Fibroblast of skin of right biceps (primary cell): ENCODE data around the gene FLACC1.
"Not testable (repeated sequence)": the region's sequence is repeated elsewhere in the genome, so short reads cannot be mapped to it uniquely, and the experiment has no call there.

Source experiments
- DNase-seq: peaks from one replicate; pipeline ENCODE4 v3.0.0-alpha.2; 2013

FLACC1 gene

DNA sequence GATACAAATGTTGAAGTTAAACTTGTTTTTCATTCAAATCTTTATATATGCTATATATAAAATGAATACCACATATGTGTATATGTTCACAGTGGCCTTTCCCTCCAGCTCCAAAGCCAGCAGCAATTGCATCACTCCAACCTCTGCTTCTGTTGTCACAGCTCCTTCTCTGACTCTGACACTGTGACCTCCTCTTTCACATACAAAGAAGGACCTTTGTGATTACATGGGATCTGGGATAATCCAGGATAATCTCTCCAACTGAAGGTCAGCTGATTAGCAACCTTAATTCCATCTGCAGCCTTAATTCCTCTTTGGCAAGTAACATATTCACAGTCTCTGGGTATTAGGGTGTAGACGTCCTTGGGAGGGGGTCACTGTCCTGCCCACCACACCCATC lies 8.4 kb downstream of the FLACC1 start:
- DNase-seq: no peak

DNA sequence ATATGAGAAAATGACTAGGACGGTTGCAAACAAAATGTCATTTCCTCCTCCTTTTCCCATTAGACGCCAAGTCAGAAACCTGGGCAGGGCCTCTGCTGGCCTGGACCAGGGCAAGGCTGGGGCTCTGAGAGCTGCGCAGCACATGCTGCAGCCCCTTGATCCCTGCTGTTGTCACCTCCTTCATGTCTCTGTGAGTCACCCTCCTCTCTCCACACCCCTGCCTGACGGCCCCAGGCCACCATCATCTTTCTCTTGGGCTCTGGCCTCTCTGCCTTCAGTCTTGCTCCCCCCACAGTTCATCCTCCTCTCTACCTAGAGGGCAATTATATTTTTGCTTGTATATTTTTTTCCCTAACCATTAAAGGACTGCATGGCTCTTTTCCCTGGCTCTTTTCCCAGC lies 10.0 kb downstream of the FLACC1 start:
- no peak for DNase-seq

DNA sequence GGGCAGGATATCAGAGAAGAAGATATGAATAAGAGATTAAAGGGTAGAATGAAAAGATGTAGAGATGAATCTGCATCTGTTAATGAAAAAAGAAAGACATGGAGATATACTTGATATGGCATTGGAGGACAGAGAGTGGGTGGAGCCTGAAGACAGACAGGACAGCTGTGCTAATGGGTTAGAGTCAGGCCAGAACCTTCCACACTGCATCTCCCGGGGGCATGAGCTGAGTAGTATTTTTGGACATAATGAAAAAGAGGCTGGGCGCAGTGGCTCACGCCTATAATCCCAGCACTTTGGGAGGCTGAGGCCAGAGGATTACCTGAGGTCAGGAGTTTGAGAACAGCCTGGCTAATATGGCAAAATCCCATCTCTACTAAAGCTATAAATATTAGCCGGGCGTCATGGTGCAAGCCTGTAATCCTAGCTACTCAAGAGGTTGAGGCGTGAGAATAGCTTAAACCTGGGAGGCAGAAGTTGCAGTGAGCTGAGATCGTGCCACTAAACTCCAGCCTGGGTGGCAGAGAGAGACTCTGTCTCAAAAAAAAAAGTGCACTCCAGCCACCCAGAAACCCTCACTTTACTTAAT lies 11.4 kb downstream of the FLACC1 start:
- no peak for DNase-seq

DNA sequence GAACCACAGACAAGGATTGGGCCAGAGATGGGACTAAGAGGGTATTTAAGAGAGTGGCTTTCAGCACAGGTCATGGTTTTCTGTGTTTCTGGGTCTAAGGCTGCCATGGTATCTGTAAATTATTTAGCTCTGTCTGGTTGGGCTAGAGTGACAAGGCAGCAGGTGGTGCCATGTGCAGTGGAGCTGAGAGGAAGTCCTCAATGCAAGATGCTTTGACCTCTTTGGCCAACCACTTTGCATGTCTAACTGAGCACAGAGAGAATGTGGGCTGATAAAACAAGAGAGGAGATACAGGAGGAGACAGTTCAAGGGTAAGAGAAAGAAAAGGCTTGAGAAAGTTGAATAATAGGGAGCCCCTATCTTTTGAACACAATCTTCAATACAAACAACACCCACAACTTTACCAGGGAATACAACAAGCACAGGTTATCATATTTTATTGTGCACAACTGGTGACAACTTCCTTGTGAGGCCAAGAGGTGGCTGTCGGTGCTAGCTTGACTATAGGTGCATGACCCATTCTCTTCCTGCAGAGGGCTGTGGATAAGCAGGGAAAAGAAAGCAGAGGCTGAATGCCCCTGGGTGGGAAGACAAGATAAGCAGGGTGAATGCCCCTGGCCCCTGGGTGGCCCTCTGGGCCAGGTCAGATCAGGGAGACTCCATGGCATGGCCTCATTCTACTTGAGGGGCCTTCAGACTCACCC lies 12.3 kb downstream of the FLACC1 start:
- no peak for DNase-seq

DNA sequence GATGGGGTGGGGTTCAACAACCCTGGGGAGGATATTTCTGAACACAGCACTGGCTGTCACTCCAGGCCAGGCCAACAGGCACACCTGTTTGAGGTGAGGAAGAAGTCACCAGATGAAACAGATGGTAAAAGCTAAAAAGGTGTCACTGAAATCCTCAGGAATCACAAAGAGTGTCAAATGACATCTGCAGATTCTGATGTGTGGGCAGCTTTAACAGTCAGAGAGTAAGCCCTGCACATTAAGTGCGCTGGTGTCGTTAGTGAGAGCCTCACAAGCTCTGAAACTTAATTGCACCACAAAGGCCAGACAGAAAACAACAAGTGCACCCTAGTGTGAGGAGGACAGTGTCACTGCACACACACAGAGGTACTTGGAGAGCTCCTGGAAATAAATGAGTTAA lies 13.6 kb downstream of the FLACC1 start:
- DNase-seq: no peak

DNA sequence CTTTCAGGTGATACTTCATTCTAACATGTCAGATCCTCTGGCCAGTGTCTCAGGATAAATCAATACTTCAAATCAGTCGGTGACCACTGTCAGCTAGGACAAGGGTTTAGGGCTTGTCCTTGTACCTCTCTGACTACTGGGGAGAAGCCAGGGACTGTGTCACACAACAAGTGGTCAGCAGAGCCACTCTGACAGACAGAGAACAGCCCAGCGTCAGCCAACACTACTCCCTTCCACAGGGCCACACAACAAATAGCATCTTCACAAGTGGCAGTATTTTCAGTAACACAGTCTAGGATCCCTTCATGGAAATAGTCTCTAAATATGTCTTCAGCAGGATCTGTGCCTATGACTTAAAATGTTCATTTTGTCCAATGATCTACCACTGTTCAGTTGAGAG lies 14.2 kb downstream of the FLACC1 start:
- DNase-seq: no peak

DNA sequence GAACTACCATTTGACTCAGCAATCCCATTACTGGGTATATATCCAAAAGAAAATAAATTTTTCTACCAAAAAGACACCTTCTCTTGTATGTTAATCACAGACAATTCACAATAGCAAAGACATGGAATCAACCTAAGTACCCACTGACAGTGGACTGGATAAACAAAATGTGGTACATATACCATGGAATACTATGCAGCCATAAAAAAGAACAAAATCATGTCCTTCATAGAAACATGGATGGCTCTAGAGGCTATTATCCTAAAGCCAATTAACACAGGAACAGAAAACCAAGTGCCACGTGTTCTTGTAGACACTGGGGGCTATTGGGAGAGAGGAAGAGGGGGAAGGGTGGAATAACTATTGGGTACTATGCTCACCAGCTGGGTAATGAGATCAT lies 27.7 kb downstream of the FLACC1 start:
- DNase-seq: no peak

DNA sequence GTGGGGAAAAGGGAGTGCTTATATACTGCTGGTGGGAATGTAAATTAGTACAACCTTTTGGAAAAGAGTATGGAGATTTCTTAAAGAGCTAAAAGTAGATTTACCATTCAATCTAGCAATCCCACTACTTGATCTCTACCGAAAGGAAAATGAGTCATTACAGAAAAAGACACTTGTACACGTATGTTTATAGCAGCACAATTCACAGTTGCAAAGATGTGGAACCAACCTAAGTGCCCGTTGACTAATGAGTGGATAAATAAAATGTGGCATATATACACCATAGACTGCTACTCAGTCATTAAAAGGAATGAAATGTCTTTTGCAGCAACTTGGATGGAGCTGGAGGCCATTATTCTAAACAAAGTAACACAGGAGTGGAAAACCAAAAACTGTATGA lies 29.5 kb downstream of the FLACC1 start:
- DNase-seq: no peak

DNA sequence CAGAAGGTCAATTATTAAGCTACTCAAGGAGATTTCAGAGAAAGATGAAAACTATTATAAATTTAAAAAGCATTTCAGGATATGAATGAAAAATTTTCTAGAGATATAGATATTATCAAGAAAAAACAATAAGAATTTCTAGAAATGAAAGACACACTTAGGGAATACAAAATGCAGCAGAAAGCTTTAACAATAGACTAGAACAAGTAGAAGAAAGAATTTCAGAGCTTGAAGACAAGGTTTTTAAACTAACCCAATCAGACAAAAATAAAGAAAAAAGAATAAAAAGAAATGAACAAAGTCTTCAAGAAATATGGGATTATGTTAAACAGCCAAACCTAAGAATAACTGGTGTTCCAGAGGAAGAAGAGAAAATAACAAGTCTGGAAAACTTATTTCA lies 34.4 kb downstream of the FLACC1 start:
- no peak for DNase-seq

DNA sequence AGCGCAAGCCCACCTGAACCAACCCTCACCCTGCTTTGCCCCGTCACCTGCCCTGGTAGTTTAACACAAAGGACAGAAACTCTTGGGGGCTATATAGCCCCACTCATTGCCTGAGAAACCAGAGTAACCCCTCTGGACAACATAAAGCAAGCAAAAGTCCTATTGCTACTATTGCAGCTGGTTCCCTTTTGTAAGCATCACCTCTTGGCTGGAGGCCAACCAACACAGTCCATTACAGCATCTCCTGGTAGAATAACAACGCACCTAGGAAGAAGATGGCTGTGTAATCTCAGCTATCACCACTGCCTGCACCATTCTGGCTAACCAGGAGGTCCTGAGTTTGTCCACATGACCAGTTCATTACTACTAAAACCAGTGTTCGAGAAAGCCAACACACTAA lies 36.4 kb downstream of the FLACC1 start:
- DNase-seq: no peak

DNA sequence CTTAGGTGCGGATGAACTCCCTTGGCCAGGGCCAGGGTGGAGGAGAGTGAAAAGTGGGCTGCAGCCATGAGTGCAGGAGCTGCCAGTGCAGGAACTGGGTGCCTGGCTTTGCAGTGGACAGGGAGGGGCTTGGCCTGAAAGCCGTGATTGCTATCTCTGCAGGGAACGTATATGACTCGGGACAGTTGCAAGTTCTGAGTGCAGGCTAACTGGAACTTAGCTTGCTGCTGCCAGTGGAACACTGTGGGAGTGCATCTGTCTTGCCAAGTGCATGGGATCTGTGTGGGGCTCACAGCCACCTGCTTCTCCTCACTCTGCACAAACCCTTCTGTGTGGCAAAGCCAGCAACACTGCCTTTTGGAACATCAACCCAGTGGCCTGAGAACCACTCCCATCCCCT lies 36.9 kb downstream of the FLACC1 start:
- no peak for DNase-seq

DNA sequence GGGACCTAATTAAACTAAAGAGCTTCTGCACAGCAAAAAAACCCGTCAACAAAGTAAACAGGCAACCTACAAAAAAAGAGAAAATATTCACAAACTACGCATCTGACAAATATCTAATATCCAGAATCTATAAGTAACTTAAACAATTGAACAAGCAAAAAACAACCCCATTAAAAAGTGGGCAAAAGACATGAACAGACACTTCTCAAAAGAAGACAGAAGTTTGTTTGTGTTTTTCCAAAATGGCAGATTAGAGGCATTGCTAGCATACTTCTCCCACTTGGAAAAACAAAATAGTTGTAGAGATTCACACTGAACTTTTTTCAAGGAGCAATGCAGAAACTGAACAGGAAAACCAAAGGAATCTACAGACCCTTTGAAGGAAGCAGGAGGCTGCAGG lies 37.6 kb downstream of the FLACC1 start:
- DNase-seq: no peak

DNA sequence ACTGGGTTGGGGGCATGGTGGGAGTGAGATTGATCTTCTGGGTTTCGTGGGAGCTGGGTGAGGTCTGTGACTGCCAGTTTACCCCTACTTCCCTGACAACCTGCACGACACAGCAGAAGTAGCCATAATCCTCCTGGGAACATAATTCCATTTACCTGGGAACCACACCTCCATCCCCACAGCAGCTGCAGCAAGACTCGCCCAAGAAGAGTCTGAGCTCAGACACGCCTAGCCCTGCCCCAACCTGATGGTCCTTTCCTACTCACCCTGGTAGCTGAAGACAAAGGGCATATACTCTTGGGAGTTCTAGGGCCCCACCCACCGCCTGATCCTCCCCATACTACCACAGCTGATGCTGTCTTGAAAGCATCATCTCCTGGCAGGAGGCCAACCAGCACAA lies 43.8 kb downstream of the FLACC1 start:
- no peak for DNase-seq

DNA sequence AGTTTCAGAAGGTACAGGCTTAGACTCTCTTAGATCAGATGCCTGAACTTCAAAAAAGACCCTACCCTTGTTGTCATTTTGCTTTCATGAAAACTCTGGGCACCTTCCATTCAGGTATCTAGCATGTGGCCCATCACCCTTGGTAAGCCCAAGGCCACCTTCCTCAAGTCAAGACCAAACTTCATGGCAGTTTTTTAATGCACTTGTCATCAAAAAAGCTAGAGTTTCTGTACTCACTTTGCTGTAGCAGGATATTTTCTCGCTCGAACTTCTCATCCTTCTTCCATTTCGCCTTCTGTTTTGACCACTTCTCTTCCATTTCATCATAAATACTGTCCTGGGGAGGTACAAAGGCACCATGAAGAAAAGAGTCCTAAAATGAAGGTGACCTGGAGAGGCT lies 48.2 kb downstream of the FLACC1 start:
- no peak for DNase-seq

DNA sequence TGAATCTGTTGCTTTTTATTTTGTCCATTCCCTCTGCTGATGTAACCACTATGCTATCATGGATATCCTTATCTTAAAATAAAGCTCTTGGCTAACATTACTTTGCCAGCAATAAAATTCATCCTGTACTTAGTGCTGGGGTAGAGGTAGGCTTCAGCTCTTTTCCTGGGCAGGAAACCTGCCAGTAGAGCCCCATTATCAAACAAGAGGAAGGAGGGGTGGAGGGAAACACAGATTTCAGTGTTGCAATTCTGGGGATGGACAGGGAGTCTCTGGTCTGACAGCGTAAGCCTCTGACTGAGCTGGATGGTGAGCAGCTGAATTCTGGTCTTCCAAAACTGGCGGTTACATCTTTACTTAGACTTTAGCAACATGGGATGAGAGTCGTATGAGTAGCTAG lies 49.3 kb downstream of the FLACC1 start:
- no peak for DNase-seq

DNA sequence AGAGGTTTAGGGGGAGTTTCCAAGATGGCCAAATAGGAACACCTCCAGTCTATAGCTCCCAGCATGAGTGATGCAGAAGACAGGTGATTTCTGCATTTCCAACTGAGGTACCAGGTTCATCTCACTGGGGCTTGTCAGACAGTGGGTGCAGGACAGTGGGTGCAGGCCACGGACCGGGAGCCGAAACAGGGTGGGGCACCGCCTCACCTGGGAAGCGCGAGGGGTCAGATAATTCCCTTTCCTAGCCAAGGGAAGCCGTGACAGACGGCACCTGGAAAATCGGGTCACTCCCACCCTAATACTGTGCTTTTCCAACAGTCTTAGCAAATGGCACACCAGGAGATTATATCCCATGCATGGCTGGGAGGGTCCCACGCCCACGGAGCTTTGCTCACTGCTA lies 57.2 kb downstream of the FLACC1 start:
- not testable (repeated sequence) for DNase-seq

DNA sequence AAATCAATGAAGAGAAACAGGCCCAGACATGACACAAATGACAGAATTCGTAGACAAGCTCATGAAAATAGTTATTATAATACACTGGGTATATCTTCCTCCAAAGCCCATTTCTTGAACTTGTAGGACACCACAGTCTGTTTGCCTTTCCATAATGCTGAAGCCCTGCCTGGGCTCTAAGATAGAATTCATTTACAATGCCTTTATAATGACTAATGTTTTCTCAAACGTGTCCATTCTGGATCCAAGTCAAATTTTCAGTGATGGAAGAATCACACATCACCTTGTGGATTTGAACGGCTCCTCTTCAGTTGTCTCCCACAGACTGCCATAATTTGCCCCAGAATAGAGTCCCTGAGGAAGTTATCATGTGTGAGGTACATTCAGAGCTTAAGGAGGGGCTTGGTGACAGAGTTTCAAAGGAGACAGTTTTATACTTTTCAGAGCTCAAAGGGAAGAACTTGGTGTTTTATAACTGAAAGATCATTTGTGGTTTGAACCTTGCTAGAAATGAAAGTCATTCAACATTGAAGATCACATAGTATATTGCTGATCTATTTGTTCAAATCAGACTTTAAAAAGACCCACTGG lies 58.6 kb downstream of the FLACC1 start:
- DNase-seq: peak; percentile 27

DNA sequence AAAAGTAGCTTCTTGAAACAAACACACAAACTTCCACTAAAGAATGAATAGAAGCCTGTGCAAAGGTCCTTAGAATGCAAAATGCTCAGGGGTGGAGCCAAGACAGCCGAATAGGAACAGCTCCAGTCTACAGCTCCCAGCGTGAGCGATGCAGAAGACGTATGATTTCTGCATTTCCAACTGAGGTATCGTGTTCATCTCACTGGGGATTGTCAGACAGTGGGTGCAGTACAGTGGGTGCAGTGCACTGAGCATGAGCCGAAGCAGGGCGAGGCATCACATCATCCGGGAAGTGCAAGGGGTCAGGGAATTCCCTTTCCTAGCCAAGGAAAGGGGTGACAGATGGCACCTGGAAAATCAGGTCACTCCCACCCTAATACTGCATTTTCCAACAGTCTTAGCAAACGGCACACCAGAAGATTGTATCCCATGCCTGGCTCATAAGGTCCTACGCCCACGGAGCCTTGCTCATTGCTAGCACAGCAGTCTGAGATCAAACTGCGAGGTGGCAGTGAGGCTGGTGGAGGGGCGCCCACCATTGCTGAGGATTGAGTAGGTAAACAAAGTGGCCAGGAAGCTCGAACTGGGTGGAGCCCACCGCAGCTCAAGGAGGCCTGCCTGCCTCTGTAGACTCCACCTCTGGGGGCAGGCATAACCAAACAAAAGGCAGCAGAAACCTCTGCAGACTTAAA lies 66.5 kb downstream of the FLACC1 start:
- DNase-seq: not testable (repeated sequence)

DNA sequence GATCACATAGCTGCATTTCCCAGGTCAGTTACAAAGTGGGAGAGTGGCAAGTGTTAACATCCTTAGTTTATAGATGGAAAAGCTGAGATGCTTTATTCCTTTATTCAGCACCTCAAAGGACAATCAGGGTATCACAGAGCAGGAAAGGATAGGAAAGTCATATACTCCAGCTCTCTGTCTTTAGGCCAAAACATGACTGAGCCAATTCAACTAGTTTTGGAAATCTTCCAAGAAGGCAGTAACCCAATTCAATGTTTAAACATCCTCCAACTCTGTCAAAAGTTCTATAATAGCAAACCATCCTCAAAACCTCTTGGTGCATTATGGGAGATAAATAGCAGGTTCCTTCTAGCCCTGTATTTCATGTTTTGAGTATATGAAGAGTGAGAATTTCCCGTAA lies 71.6 kb downstream of the FLACC1 start:
- DNase-seq: no peak

DNA sequence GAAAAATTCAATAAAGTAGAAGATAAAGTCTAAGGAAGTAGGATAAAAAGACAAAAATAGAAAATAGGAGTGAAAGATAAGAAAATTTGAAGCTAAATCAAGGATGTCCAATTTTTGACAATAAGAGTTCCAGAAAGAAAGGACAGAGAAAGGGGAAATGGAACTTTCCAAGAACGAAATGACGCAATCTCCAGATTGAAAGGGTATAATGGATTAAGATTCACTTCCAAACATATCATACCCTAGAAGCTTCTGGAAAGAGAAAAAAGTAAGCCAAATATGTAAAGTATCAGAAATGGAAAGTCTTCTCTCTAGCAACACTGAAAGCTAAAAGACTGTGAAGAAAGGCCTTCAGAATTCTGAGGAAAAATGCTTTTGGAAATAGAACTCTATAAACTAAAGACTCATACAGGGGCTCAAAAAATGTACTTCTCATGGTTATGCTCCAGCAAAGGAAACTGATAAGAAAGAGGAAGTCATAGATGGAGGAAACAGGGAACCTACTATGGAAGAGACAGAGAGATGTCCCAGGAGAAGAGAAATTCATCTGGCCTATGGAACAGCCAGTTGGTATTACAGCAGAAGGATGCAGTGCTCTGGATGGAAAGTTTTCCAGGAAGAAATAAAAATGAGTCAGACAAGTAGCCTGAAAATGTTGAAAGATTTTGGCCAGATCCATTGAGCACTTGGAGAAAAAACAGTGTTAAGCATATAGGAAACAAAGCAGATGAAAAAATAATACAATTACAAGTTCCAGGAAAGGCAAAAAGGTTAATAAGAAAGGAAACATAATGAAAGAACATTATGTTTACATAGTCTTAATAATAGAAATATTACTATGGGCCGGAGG lies 76.7 kb downstream of the FLACC1 start:
- DNase-seq: no peak

DNA sequence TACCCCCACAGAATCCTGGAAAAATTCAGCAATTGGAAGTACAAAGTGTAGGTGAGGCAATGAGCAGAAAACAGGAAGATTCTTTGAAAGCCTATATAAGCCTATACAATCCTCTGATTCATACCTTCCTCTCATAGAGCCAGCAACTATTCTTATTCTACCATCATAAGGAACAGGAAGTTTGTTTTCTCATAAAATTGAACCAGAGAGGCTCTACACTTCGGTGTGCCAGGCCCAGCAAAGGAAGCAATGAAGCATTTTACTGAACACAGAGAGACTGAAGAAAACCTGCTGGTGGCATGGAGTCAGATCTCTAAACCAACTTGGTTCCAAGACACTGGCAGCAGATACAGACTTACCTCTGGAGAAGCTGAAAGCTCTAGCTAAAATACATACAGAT lies 78.1 kb downstream of the FLACC1 start:
- no peak for DNase-seq

DNA sequence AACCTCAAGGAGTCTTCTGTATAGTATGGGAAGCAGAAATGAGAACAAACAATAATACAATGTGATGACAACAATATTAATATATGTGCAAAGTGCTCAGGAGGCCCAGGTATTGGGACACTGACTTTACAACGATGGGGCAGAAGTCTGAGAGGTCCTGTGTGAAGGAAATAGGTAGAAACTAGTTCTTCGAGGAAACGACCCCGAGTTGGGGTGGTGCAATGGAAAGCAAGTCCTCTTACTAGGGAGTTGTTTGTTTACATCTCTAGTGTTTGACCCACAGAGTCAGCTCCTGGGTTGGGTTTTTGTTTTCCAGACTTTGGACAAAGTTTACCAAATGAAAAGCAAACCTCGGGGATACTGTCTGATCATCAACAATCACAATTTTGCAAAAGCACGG lies 80.6 kb downstream of the FLACC1 start:
- DNase-seq: no peak

DNA sequence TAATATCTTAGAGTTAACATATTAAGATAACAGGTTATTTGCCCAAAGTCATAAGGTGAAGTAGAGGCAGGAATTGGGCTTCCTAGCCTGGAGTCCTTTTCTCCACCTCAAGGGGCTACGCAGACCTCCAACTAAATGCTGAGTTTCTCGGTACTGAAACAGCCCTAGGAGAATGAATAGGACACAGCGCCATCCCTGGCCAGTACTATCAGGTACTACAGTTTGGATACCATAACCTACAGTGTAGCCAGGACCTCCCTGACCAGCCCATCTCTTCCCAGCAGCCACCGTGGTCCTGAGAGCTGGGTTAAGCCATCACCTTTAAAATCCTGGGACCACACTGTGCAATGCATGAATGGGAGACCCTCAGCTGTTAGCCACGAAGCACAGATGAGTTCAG lies 81.2 kb downstream of the FLACC1 start:
- DNase-seq: no peak
